ENCODE results near the gene NPHP4.

- TF ChIP-seq CTCF (IDR thresholded peaks at IDR 0.05) (no peak), POLR2A (IDR thresholded peaks at IDR 0.05) (no peak)
Measured at GRCh38 chr1:6019166-6019845, 27.1 kb upstream of the NPHP4 start.
